ENCODE measurements around the gene ROCK2.
"Not testable (repeated sequence)": the region's sequence is repeated elsewhere in the genome, so short reads cannot be mapped to it uniquely, and the experiment has no call there.

The ROCK2 gene

GRCh38 chr2:11257078-11257477 is 87.4 kb downstream of the ROCK2 start:
- H3K4me3 ChIP-seq (replicated peaks in 1 of 2; ENCODE audit: low read depth in 2 of 2, low read length in 2 of 2) = no peak overlapping the region
- DNase-seq (ENCODE audit: low read depth in 2 of 2) = no peak
- TF ChIP-seq CTCF (IDR thresholded peaks at IDR 0.05; ENCODE audit: low read depth, low read length) = no peak

- no peak overlapping the region for H3K4me3 ChIP-seq (replicated peaks in 1 of 2; ENCODE audit: low read depth in 2 of 2, low read length in 2 of 2)
- TF ChIP-seq CTCF (IDR thresholded peaks at IDR 0.05; ENCODE audit: low read depth, low read length) = no peak
- DNase-seq (ENCODE audit: low read depth in 2 of 2) = no peak
Measured at GRCh38 chr2:11256166-11256565, 88.3 kb downstream of the ROCK2 start.

GRCh38 chr2:11254100-11254536 is 90.3 kb downstream of the ROCK2 start:
- H3K4me3 ChIP-seq (replicated peaks in 1 of 2; ENCODE audit: low read depth in 2 of 2, low read length in 2 of 2) = no peak overlapping the region
- peak in 1 of 2 donors; percentile 18 for DNase-seq (ENCODE audit: low read depth in 2 of 2)
- TF ChIP-seq CTCF (IDR thresholded peaks at IDR 0.05; ENCODE audit: low read depth, low read length) = no peak

- not testable (repeated sequence) for DNase-seq (ENCODE audit: low read depth in 2 of 2); H3K4me3 ChIP-seq (replicated peaks in 1 of 2; ENCODE audit: low read depth in 2 of 2, low read length in 2 of 2)
Measured at GRCh38 chr2:11252458-11252857, 92.0 kb downstream of the ROCK2 start.

- peak; percentile 31 to 46 for DNase-seq (ENCODE audit: low read depth in 2 of 2)
- TF ChIP-seq CTCF (IDR thresholded peaks at IDR 0.05; ENCODE audit: low read depth, low read length) = no peak
Measured at GRCh38 chr2:11250400-11251196, 93.8 kb downstream of the ROCK2 start.

GRCh38 chr2:11245322-11245721 is 99.1 kb downstream of the ROCK2 start:
- H3K4me3 ChIP-seq (replicated peaks in 1 of 2; ENCODE audit: low read depth in 2 of 2, low read length in 2 of 2) = no peak overlapping the region
- no peak for DNase-seq (ENCODE audit: low read depth in 2 of 2)
- TF ChIP-seq CTCF (IDR thresholded peaks at IDR 0.05; ENCODE audit: low read depth, low read length) = no peak

More at GRCh38 chr2:11250400-11251196, 93.8 kb downstream of the ROCK2 start:
- no peak overlapping the region for H3K4me3 ChIP-seq (replicated peaks in 1 of 2; ENCODE audit: low read depth in 2 of 2, low read length in 2 of 2)

GRCh38 chr2:11244091-11244826 is 100.2 kb downstream of the ROCK2 start:
- no peak for TF ChIP-seq CTCF (IDR thresholded peaks at IDR 0.05; ENCODE audit: low read depth, low read length)
- H3K4me3 ChIP-seq (replicated peaks in 1 of 2; ENCODE audit: low read depth in 2 of 2, low read length in 2 of 2) = no peak overlapping the region
- no peak for DNase-seq (ENCODE audit: low read depth in 2 of 2)
